SH-SY5Y (cell line): ENCODE measurements around the gene MDM4.
A peak's percentile ranks its signal among the peaks of the same experiment; 100 is the strongest.

Experiments used
- GATA2 ChIP-seq: IDR thresholded peaks from 2 replicates; pipeline ENCODE4 v1.6.1; 2011; ENCODE audit warnings: mild to moderate bottlenecking, low read depth, low read length
- GATA3 ChIP-seq: IDR thresholded peaks from 2 replicates; pipeline ENCODE4 v1.6.1; 2011; ENCODE audit warnings: low read depth, mild to moderate bottlenecking, low read length, moderate library complexity

MDM4 gene

DNA sequence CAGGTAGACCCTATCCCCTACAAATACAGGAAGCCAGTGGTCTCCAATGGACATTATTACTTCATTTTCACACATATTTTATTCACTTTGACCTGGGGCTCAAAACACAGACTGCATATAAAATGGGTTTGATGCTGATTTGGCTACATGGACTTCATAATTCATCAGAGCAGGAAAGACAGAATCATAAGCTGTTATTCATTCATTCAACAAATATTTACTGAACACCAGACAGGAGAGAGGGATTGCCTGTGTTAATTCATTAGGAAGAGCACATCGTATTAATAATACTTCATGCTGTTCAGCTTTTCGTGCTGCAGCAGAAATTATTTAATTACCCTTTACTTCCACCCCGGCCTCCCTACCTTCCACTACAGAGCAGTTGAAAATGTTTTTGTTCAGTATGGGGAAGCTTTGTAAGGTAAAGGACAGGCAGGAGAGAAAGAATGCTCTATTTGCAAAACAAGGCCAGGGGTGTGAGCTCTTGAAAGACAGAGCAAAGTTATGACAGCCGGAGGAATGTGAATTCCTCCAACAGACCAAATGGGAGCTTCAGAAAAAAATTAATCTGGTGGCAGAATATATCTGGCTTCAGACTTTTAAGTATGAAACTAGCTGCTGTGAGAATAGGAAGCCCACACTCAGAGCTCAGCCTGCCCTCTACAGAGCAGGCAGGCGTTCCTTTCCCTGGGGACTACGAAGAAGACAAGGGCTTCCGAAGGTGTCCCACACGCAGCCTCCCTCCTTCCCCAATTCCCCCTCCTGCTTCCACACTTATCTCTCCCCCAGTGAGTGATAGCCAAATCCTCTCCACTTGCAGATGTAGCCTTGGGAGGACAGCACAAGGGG lies 58.0 kb downstream of the MDM4 start:
- no peak for TF ChIP-seq GATA2
- TF ChIP-seq GATA3: no peak

DNA sequence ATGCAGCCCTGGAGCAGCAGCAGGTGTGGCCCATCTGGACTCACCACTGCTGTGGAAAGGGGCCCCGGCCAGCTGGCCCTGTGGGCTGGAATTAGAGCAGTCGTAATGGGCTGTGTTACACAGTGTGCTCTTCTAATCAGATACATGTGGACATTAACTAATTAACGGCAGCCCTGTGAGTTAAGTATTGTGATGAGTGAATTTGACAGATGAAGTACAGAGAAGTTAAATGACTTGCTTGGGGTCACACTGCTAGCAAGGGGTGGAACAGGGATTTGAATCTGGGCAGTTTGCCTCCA lies 58.6 kb downstream of the MDM4 start:
- no peak; the same call in 1 of the 2 replicates for TF ChIP-seq GATA3
- TF ChIP-seq GATA2: peak; percentile 84

GRCh38 chr1:204575221-204576190 lies 59.3 kb downstream of the MDM4 start:
- no peak for TF ChIP-seq GATA2
- no peak for TF ChIP-seq GATA3

GRCh38 chr1:204576422-204576821 lies 60.2 kb downstream of the MDM4 start:
- TF ChIP-seq GATA2 (no peak), GATA3 (no peak)

- no peak for TF ChIP-seq GATA3
- TF ChIP-seq GATA2: no peak
Observed at GRCh38 chr1:204577794-204578478, 61.7 kb downstream of the MDM4 start.

DNA sequence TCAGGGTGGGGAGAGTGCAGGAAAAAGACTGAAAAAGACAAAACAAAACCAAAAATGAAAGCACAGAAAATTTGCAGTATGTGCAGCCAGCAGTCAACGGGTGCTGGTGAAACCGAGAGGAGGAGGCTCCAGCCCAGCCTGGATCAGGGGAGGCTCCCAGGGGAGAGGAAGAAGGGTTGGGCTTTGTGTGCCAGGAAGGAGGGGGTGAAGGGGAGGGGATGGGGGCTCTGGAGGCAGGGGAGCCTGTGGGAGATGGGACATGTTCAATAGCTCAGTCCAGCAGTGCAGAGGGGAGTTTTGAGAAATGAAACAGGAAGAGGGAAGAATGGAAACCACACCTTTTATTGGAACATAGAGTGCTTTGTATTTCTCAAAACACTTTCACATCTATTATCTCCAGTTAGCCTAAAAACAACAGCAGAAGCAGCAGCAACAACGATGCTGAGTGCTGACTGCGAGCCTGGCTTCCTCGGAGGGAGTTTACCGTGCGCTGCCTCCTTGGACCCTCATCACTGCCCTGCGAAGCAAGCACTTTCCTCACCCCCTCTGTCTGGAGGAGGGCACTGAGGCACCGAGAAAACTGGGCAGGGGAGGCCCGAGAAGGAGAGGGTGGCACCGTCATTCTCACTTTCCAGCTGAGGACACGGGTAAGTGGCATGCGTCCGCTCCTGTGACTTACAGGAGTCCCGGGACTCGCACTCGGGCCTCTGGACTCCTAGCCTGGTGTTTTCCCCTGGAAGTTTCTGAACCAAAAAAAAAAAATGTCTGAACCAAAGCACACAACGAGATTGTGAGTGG lies 62.9 kb downstream of the MDM4 start:
- TF ChIP-seq GATA2 (no peak), GATA3 (no peak)

DNA sequence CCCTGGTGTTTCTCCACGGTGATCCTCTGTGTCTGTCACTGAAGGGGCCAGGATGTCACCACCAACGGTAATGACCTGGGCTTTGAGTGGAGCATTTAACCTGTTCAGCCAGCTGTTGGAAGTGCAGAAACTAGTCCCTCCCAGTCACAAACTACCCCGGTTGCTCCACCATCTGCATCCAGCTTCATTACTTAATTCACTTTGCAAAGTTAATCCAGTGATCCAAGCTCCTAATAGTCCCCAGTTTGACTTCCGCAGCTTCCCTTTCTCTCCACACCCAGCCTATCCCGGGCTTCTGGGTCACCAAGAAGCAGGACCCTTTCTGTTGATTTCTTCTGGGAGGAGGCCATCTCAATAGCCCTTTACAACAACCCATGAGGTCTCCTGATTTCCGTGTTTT lies 63.5 kb downstream of the MDM4 start:
- TF ChIP-seq GATA2: no peak
- no peak for TF ChIP-seq GATA3

GRCh38 chr1:204580862-204581261 lies 64.7 kb downstream of the MDM4 start:
- TF ChIP-seq GATA2: no peak
- no peak for TF ChIP-seq GATA3

GRCh38 chr1:204581759-204582158 lies 65.6 kb downstream of the MDM4 start:
- no peak for TF ChIP-seq GATA3
- TF ChIP-seq GATA2: no peak

- TF ChIP-seq GATA2 (peak; percentile 80), GATA3 (no peak)
Observed at GRCh38 chr1:204583909-204584632, 67.9 kb downstream of the MDM4 start.

DNA sequence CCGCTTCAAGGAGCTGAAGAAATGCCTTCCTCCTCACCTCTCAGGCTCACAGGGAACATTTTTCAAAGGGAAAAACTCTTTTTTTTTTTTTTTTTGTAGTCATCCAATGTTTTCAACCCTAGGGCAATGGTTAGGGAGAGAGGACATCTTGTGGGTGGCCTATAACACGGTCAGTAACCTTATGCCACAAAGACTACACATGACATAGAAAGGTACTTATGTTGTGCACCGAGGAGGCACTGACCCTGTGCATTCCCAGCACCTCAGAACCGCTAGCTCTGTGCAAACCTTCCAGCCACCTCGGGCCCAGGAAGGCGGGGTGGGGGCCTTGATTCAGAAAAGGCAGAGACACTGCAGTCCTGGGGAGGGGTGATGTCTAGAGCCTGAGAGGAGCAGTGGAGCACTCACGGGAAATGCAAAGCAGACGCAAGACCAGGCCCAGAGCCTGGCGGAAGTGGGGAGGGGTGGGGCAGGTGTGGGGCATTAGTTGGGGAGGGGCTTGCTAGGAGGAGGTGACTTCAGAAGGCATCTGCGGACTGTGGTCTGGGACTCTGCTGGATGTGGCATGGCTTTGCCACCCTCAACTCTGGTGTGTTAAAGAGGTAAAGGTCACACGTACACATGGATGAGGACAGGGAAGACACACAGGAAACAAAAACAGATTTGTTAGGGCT lies 68.6 kb downstream of the MDM4 start:
- TF ChIP-seq GATA3 (no peak), GATA2 (0 out of 2 replicates have a peak, but pooled peaks have one; percentile 5)

- TF ChIP-seq GATA2 (no peak), GATA3 (no peak)
Observed at GRCh38 chr1:204587621-204588020, 71.4 kb downstream of the MDM4 start.
